Spleen (tissue), 11 donors: ENCODE results near the gene C1QL3. TPM values are rescaled to one million over a fixed set of nuclear protein-coding genes. Genes with fewer than 3 reads are reported as not detected.

ENCODE experiments used
- DNase-seq: peaks from one replicate; pipeline ENCODE4 v3.0.0-alpha.2; 2020
- H3K27ac ChIP-seq, 8 donors: fragments of 200-600 bp; sonication (generic) in 7 of 8; 1 replicate in 4 of 8; 2 replicates in 4 of 8; pipeline versions ENCODE4 v1.5.0 to v1.8.0; 2016 to 2021; ENCODE audit warnings: inconsistent platforms in 4 of 8, mild to moderate bottlenecking in 4 of 8, moderate library complexity in 1 of 8
- H3K27me3 ChIP-seq, 7 donors: fragments of 200-600 bp; sonication (generic) in 6 of 7; replicated peaks in 1 of 7; 1 replicate in 4 of 7; 2 replicates in 3 of 7; pipeline versions ENCODE4 v1.5.0 to v1.8.0; 2016 to 2021; ENCODE audit warnings: inconsistent platforms in 3 of 7, mild to moderate bottlenecking in 1 of 7
- H3K36me3 ChIP-seq, 6 donors: fragments of 200-600 bp; sonication (generic) in 5 of 6; 1 replicate in 4 of 6; 2 replicates in 2 of 6; pipeline versions ENCODE4 v1.5.0 to v1.8.0; 2016 to 2021; ENCODE audit warnings: inconsistent platforms in 2 of 6
- H3K4me1 ChIP-seq, 6 donors: fragments of 200-600 bp; sonication (generic) in 5 of 6; 1 replicate in 3 of 6; 2 replicates in 3 of 6; pipeline versions ENCODE4 v1.5.0 to v1.8.0; 2016 to 2021; ENCODE audit warnings: inconsistent platforms in 3 of 6
- H3K4me3 ChIP-seq, 8 donors: fragments of 200-600 bp; sonication (generic) in 7 of 8; 1 replicate in 4 of 8; 2 replicates in 4 of 8; pipeline versions ENCODE4 v1.5.0 to v1.8.0; 2016 to 2021; ENCODE audit warnings: inconsistent platforms in 4 of 8, mild to moderate bottlenecking in 4 of 8, moderate library complexity in 2 of 8
- H3K9me3 ChIP-seq, 8 donors: fragments of 200-600 bp; sonication (generic) in 7 of 8; 1 replicate in 4 of 8; 2 replicates in 4 of 8; pipeline versions ENCODE4 v1.5.0 to v1.8.0; 2016 to 2021; ENCODE audit warnings: inconsistent platforms in 4 of 8
- CTCF ChIP-seq, 11 experiments: fragments of 200-600 bp in 7 of 11; fragments of 450-650 bp in 4 of 11; sonication (generic) in 4 of 11; IDR thresholded peaks in 8 of 11; conservative IDR thresholded peaks in 3 of 11; 1 replicate in 7 of 11; 2 replicates in 4 of 11; pipeline versions ENCODE4 v1.4.0 to v1.8.0; 2016 to 2021; ENCODE audit warnings: antibody characterized with exemption in 11 of 11, inconsistent platforms in 4 of 11, mild to moderate bottlenecking in 1 of 11
- POLR2A ChIP-seq, 3 donors: fragments of 450-650 bp; IDR thresholded peaks; one replicate each; pipeline ENCODE4 v1.5.1; 2017; ENCODE audit warnings: antibody characterized with exemption in 3 of 3, mild to moderate bottlenecking in 1 of 3
- POLR2AphosphoS5 ChIP-seq, 3 donors: sonication (generic); formaldehyde crosslinking; IDR thresholded peaks; one replicate each; pipeline ENCODE4 v1.5.1; 2017; ENCODE audit warnings: antibody characterized with exemption in 3 of 3
- WGBS, 5 donors: extraction: QIAGEN DNeasy Blood & Tissue Kit in 3 of 5; methylation state at CpG; one replicate each; pipeline versions ENCODE4 v1.1.5 to v1.1.7; 2013 to 2018; 5-methylcytosine and 5-hydroxymethylcytosine counted together
- intact Hi-C: fragments of 100-400 bp; cut with DNase I; formaldehyde crosslinking; loops from one replicate; pipeline ENCODE4 v1.15.0; 2023; ENCODE audit warnings: low total_unique reads
- polyA plus RNA-seq, 3 donors: library from polyadenylated mRNA; stranded (reverse); fragments of 200-250 nt; gene quantifications; one replicate each; pipeline ENCODE4 v1.2.1, GENCODE V29; 2013
- total RNA-seq, 7 donors: library from RNA; depleted of rRNA in 3 of 7; stranded (reverse); fragments of >200 nt in 3 of 7; fragmentation: NEBNext Ultra II Directional in 4 of 7; extraction: Animal tissue kit (Norgen Biotek cat#: 25700) in 4 of 7; gene quantifications; one replicate each; pipeline versions ENCODE4 v1.1.0 to v1.2.1, GENCODE V29; 2016 to 2021
- donor health status: healthy with polysubstance abuse.
- donor health status: DM: no; HTN: no; CAD: no; lungs with moderate emphysema.
- donor health status: DM: no; HTN: no; CAD: no.
- donor health status: Bipolar disorder and iron deficiency.
- donor health status: healthy.
- donor health status: DM: no; HTN: no; CAD: no.
- donor health status: DM: yes; HTN: yes; CAD: no.

Gene C1QL3
- total and polyA plus RNA-seq, 10 donors, result not detected

- no peak for TF ChIP-seq CTCF (IDR thresholded peaks at IDR 0.05 in 8 of 11, conservative IDR thresholded peaks at IDR 0.05 in 3 of 11)
- no peak for TF ChIP-seq POLR2A (IDR thresholded peaks at IDR 0.05)
- TF ChIP-seq POLR2AphosphoS5 (IDR thresholded peaks at IDR 0.05), result no peak
- Histone ChIP-seq H3K36me3 (no peaks in the 10 kb centered on the region), H3K27me3 (peaks cover 0 to 10% (median 0%) of the 10 kb centered on the region in 7 donors), H3K4me1 (no peaks in the 10 kb centered on the region), H3K9me3 (no peaks in the 10 kb centered on the region), H3K4me3 (no peak overlapping the region), H3K27ac (no peak overlapping the region)
- intact Hi-C loops, result no loop called here
- DNase-seq, result no peak
- 76 to 89% (median 87%) methylated on average over 4 of the region's 4 CpGs for WGBS, 5 donors
Observed at GRCh38 chr10:16527452-16527851, 5.8 kb upstream of the C1QL3 start.

GRCh38 chr10:16520900-16521299, 779 bp downstream of the C1QL3 start:
- DNase-seq, result peak; percentile 75
- TF ChIP-seq POLR2A (IDR thresholded peaks at IDR 0.05), result no peak
- peak in 2 of 11 experiments; percentile 17 to 31 for TF ChIP-seq CTCF (IDR thresholded peaks at IDR 0.05 in 8 of 11, conservative IDR thresholded peaks at IDR 0.05 in 3 of 11)
- TF ChIP-seq POLR2AphosphoS5 (IDR thresholded peaks at IDR 0.05), result no peak
- WGBS, 5 donors, result 0 to 1% (median 1%) methylated on average over 4 to 39 of the region's 39 CpGs

GRCh38 chr10:16519908-16520861, 1.5 kb downstream of the C1QL3 start:
- Histone ChIP-seq H3K27ac (no peak overlapping the region), H3K36me3 (no peaks in the 10 kb centered on the region), H3K4me1 (peaks cover 10 to 30% (median 28%) of the 10 kb centered on the region in 6 donors), H3K27me3 (peaks cover 0 to 50% (median 27%) of the 10 kb centered on the region in 7 donors), H3K4me3 (peak overlapping the region in 7 of 8 donors; percentile 37 to 71 (median 47)), H3K9me3 (no peaks in the 10 kb centered on the region)
- DNase-seq, result no peak
- WGBS, 5 donors, result 2 to 6% (median 4%) methylated on average over 40 to 104 of the region's 104 CpGs
- TF ChIP-seq CTCF (IDR thresholded peaks at IDR 0.05 in 8 of 11, conservative IDR thresholded peaks at IDR 0.05 in 3 of 11) (no peak), POLR2AphosphoS5 (IDR thresholded peaks at IDR 0.05) (peak in 1 of 3 donors; percentile 18), POLR2A (IDR thresholded peaks at IDR 0.05) (no peak)
- intact Hi-C loops, result no loop called here

More at GRCh38 chr10:16520900-16521299, 779 bp downstream of the C1QL3 start:
- Histone ChIP-seq H3K27ac (no peak overlapping the region), H3K4me1 (peaks cover 10 to 30% (median 28%) of the 10 kb centered on the region in 6 donors), H3K36me3 (no peaks in the 10 kb centered on the region), H3K4me3 (peak overlapping the region; percentile 28 to 71 (median 44)), H3K9me3 (no peaks in the 10 kb centered on the region), H3K27me3 (peaks cover 0 to 50% (median 27%) of the 10 kb centered on the region in 7 donors)
- intact Hi-C loops, result no loop called here
